Renal cortex interstitium (tissue), 11 donors: Measurements from ENCODE around the gene FARP1. TPM values are rescaled to one million over a fixed set of nuclear protein-coding genes. Genes with fewer than 3 reads are reported as not detected.

ENCODE experiments used
- DNase-seq, 11 donors: peaks; one replicate each; pipeline ENCODE4 v3.0.0-alpha.2; 2013; ENCODE audit warnings: low read depth in 9 of 11, low spot score in 4 of 11; ENCODE audit errors: extremely low read depth in 1 of 11
- polyA plus RNA-seq, 3 donors: library from polyadenylated mRNA; unstranded; fragments of 120-200 nt; gene quantifications; one replicate each; pipeline ENCODE4 v1.2.1, GENCODE V29; 2013; ENCODE audit not compliant: insufficient read length in 3 of 3

FARP1 gene
- polyA plus RNA-seq, 3 donors: 251 to 327 (median 255) TPM

DNA sequence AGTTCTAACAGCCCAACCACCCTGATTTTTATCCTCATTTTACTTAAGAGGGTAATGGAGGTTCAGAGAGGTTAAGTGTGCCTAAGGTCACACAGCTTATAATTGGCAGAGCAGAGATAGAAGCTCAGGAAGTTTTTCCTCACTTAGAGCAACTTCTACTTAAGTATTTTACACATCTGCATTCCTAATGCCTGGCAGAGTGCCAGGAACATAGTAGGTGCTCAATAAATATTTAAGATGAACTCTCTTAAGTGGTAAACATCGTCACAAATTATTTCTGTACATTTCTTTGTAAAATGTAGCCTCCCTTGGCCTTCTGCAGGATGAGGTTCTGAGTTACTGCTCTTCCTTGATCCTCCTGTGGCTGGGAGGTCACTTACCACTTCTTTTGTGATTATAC is 14.7 kb downstream of the FARP1 start:
- DNase-seq: no peak

DNA sequence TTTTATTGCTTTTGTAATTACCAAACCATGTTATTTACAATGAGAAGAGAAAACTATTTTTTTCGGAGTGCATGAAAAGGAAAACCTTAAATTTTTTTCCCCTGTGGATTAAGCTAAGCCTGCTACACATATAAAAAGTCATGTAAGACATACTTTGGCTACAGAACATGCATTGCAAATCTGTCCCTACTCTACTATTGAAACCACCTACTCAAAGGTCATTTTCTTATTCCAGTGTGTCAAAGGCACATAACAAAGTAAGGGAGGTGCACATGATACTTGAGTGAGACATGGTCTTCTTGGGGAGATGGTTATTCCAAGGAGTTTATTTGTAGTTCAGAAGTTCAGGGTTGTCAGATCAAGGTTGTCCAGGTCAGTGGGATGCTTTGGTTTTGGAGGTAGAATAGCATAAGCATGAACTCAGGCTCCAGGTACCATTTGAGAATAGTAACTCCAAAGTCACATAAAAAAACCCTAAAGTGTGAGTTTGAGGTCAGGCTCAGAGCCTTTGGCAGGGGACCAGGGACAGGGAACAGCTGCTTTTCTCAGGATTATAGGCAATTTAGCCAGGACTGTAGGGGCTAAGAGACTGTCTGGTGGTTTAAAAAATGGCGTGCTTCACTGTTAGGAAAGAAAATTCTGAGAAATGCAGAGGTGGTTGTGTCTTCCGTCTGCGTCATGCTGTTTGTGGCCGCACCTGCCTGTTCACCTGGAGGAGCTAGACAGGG is 15.4 kb downstream of the FARP1 start:
- DNase-seq: no peak

DNA sequence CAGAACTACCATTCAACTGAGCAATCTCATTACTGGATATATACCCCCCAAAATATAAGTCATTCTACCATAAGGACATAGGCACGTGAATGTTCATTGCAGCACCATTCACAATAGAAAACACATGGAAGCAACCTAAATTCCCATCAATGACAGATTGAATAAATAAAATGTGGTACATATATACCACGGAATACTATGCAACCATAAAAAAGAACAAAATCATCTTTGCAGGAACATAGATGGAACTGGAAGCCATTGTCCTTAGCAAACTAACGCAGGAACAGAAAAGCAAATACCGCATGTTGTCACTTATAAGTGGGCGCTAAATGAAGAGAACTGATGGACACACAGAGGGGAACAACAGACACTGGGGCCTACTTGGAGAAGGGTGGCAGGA is 20.0 kb downstream of the FARP1 start:
- DNase-seq: no peak

DNA sequence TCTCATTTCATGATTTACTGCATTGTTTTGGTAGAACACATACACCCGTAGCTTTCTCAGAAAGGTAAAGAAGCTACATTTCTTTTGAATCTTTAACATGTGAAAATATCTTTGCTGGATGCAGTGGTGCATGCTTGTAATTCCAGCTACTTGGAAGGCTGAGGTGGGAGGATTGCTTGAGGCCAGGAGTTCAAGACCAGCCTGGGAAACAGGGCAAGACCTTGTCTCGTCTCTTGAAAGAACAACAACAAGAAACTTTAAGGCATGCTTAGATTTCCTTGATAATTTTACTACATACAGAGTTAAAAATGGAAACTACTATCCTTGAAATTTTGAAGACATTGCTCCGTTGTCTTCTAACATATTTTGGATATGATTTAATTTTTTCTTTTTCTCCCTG is 26.4 kb downstream of the FARP1 start:
- no peak for DNase-seq

DNA sequence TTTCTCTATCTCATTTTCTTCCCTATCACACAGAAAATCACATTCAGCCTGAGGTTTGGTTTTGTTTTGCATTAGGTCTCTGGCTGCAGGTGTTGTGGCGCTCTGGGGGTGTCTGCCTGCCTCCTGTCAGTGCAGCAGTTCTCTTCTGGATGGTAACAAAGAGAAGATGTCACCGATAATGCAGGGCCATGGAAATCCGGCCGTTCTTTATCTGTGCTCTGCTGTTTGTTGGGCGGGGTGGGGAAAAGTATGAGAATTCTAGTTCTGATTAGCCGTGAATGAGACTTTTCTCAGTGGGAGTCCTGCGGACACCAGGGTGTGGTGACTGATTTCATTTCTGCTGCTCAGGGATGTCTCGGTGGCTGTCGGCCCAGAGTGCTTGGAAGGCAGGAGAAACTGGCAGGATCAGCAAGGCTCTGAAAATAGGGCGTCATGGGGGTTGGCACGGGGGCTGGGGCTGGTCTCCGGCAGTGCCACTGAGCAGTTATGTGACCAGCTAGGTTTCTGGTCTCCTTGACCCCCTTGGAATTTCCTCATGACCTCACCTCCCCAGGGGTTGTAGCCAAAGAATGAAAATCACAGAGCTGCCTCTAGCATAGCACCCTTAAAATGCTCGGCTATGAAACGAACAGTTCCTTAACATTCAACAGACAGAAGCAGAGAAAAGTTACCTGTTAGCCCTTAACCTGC is 29.2 kb downstream of the FARP1 start:
- no peak for DNase-seq

DNA sequence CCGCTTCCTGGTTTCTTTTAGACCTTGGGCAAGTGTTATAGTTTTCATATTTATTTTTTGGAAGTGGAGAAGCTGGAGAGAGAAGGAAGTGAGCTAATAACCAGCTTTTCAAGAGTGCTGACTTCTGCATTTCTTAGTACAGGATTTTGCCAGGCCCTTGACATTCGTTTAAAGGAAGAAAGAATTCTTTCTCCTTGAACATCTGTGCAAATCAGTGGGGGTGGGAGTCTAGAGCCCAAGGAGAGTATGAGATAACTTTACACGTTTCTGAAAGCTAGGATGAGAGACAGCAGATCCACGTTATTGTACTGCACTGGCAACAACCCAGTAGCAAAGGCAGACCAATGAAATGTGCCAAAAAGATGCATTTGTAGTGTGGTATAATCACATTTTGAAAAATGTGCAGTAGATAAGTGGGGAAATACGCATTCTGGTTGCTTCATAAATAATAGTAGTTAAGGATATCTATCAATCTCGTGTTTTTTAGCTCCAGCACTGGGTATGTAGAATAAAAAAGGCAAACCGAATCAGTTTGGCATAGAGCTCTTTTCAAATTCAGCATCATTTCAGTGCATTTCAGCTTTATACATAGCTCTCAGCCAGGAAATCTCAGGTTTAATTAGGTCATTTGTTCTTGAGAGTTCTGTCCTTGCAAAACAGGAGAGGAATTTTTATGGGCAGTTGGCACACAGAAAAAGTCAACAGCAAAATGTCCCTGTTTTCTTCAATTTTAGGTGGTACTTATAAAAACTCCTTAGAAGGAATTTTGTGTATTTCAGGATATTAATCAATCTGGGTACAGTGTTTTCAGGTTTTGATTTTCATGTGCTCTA is 29.9 kb downstream of the FARP1 start:
- no peak for DNase-seq

DNA sequence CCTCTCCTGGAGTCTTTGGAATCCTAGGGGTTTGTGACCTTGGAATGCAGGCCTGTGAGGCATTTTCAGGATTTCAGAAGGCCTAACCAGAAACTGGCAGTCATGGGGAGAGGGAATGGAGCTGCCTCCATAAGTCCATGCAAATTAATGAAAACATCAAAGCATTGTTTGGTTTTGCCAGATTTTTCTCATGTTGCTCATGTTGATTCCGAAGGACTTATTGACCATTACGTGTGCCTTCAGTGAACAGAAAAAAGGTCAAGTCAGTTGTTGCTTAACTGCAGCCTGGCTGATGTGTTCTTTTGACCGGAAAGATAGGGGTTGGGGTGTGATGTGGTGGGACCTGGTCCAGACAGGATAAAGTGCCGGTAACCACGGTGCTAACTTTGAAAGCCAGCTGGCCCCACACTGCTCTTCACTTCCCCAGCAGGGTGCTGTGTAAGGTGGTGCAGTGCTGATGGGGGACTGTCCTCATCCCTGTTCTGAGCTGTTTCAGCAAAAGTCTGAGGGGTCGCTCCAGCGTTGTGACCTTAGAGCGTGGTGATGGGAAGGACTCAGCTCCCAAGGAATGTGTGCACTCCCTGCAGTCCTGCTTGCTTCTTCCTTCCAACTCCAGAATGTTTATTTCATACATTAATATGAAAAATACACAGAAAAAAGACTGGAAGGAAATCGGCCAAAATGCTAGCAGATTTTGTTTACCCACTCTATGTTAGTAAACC is 30.7 kb downstream of the FARP1 start:
- DNase-seq: no peak

DNA sequence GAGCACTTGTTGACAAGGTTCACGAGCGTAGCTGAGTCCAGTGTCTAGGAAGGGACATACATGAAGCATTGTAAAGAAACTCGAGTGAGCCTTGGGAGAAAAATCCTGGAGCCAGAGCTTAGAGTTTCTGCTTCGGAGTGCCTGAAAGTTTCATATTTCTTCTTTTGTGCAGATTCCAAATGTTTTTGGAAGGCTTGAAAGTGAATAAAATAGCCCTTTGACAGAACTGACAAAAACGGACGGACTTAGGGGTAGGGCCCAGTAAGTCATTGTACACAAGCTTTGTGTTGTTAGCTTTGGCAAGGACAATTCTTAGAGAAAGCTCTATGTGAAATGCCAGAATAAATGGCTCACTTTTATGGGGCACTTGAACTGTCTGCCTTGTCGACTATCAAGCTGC is 31.4 kb downstream of the FARP1 start:
- no peak for DNase-seq

DNA sequence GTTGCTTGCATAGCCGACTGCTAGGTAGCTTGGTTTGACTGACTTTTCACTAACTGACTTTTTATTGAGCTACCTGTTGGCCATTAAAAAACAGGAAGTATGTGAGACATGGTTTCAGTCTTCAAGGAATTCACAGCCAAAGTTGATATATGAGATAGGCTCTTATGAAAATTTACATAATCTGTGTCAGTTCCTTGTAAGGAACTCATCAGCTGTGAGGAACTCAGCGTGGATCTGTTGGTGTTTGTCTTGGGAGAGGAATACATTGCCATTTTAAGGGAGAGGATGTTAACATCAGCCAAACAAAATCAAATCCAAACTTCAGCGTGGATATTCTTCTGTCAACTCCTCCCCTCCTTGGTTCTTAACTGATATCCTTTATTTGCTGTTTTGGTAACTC is 32.1 kb downstream of the FARP1 start:
- DNase-seq: no peak

DNA sequence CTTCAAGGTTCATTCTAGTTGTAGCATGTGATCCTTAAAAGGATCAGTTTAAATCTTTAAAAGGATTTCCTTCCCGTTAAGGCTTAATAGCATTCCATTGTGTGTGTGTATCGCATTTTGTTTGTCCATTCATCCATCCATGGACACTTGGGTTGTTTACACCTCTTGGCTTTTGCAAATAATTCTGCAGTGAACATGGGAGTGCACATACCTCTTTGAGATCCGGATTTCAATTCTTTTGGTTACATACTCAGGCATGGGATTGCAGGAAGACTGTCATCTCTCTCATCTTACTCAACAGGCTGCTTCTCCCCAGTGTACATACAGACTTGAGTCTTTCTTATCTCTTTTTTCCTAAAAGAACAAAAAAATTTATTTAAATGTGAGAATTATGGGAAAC is 32.9 kb downstream of the FARP1 start:
- no peak for DNase-seq

DNA sequence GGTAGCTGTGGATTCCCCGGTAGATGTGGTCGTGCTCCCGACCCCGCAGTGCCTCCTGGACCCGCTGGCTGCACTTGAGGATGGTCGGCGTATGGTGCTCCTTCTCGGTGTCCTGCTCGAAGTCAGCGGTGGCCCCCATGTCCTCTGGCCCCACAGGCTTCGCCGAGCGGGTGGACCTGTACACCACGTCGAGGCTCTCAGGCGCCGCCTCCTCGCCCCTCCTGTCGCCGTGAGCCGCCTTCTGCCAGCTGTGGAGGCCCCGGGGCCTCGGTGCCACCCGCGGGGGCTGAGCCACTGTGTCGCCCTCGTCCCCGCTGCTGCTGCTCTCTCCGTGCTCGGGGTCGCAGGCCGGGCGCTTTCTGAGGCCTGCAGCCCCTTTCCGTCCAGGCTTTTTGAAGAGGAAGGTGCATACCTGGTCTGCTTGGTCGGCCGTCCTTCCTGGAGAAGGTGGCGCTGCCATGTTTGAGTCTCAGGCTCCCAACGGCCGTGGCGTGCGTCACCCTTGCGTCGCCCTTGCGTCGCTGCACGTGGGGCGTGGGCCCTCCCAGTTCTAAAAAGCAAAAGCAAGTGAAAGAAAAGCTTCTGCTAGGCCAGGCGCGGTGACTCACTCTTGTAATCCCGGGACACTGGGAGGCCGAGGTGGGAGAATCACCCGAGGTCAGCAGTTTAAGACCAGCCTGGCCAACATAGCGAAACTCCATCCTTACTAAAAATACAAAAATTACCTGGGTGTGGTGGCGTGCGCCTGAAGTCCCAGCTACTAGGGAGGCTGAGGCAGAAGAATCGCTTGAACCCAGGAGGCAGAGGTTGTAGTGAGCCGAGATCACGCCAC is 34.1 kb downstream of the FARP1 start, which contains the start of gene RNF113B:
Gene RNF113B, minus strand, starts transcription at position 493 of the 832 bp plus-strand sequence. Its CDS starts 33 bp downstream, at position 460.
- DNase-seq: no peak

DNA sequence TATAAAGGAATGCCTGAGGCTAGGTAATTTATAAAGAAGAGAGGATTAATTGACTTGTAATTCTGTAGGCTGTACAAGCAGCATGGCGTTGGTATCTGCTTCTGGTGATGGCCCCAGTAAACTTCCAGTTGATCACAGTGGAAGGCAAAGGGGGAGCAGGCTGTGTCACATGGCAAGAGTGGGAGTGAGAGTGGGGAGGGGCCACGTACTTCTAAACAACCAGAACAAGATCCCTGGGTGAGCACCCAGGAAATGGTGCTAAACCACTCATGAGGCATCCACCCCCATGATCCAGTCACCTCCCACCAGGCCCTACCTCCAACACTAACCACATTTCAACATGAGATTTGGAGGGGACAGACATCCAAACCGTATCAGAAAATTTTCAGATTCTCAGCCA is 37.2 kb downstream of the FARP1 start:
- DNase-seq: no peak

DNA sequence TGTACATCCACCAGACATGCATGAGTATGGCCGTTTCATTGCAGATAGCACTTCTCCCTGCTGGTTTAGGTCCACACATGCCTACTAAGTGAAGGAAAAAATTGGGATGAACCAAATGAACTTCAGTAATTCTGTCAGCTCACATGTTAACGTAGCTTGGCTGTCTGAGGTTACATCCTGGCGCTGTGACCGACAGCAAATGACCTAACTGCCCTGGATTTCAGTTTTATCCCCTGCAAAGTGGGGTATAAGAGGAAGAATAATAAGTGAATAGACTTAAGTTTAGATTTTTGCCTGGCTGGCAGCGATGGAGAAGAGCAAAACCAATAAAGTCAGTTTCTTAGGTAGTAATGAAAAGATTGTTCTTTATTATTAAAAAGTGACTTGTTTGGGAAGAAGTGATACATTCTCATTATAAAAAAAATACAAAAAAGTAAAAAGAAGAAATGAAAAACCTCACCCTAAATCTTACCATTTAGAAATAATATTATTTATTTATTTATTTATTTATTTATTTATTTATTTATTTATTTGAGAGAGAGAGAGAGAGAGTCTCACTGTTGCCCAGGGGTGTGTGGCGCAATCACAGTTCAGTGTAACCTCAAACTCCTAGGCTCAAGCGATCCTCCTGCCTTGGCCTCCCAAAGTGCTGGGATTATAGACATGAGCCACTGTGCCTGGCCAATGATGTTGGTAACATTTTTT is 38.4 kb downstream of the FARP1 start:
- no peak for DNase-seq

DNA sequence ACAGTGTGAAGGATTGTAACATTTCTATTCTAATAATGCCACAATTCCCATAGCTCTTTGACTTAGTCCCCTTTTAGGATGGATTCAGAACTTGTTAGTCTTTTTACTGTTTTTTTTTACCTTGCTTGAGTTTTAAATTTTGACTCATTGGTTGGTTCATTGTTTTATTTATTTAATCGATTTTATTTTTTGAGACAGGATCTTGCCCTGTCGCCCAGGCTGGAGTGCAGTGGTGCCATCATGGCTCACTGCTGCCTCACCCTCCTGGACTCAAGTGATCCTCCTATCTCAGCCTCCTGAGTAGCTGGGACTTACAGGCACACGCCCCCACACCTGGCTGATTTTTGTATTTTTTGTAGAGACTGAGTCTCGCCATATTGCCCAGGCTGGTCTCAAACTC is 39.3 kb downstream of the FARP1 start:
- no peak for DNase-seq

DNA sequence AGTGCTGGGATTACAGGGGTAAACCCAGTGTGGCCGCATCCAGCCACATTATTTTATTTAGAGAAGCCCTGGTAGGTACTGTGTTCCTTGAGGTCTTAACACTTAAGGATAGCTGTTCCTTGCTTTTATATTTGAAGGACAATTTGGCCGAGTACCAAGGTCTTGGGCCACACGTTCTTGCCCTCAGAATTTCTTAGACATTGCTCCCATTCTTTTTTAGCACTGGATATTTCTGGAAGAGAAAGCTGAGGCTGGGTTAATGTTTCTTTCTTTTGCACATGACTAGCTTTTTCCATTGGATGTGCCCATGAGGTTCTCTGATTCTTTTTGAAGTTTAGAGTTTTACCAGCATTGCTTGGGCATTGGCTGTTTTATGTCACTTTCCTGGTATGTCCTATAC is 39.7 kb downstream of the FARP1 start:
- DNase-seq: no peak

DNA sequence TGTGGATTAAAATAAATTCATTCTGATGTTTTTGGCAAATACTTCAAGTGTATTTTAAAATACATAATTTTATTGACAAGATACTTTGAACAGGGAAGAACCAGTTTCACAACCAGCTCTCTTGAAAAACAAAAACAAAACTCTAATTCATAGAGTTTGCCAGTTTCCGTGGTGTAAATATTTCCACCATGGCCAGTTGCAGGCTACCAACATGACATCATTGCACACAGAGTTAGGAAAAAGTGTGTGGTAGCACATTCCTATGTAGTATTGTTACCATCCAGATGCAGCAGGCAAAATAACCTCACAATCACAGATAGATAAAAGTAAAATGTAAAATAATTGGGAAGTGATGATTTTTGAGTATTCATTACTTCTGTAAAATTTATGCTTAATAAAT is 41.9 kb downstream of the FARP1 start:
- DNase-seq: no peak

DNA sequence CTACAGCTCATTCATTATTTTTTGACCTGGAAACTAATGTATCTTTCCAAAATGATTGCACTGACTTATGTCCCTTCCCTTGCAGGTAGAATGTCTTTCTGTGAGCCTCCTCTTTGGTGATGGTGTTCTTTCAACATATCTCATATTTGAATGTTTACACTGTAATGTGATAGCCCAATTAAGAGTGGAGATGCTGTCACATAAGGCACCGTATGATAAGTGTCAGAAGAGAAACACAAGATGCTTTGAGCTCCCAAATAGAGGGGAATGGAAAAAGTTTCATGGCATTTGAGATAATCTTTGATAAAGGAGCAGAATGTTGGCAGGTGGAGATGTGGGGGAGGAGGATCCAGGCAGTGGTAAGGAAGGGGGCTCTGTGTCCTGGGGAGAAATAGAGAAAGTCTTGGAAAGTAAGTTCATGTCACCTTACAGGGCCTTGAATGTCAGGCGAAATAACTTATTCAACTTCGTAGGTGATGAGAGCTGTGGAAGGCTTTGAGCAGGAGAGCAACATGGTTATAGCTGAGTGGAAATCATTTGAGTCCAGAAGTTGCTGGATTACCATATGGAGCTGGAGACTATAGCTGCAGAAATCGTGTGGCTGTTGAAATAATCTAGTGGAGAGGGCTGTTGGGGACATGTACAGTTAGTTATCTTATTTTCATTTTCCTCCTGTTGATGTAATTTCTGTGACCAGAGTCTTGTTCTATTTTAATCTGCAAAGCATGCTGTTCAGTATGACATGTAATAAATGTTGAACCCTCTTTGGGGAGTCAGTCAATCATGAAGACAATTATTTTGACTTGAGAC is 44.5 kb downstream of the FARP1 start:
- no peak for DNase-seq
